GM23248 (cell line): ENCODE measurements around the gene GFRA1.

Experiments
- EZH2 ChIP-seq: fragments of 200-600 bp; sonication (generic); IDR thresholded peaks from 2 replicates; pipeline ENCODE4 v1.6.1; 2018; ENCODE audit warnings: antibody characterized with exemption, mild to moderate bottlenecking; ENCODE audit not compliant: insufficient read depth, poor library complexity, severe bottlenecking
- EZH2phosphoT487 ChIP-seq: fragments of 200-600 bp; sonication (generic); IDR thresholded peaks from 2 replicates; pipeline ENCODE4 v1.6.1; 2018; ENCODE audit warnings: antibody characterized with exemption, moderate library complexity, mild to moderate bottlenecking, low read depth; ENCODE audit not compliant: insufficient read depth

DNA sequence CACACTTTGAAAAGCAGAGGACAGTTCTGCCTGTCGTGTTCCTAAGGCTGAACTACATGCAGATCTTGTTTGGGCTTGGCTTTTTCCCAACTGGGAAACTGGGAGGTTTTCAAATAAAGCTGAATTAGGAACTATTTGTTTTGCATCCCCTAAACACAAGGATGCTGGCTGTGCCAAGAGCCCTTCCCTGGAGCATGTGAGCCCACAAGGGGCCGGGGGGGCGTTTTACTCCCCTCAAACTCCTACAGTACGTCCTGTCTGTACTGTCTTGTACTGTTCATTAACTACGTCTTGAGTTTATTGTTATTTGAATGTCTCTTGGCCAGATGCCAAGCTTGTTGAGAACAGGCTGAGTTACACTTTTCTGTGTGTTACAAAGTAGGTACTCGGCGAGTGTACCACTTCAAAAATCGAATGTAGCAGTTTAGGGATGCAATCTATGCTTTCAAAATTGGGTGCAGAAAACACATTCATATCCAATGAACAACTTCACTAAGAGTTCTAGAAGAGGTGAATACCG is 94.9 kb downstream of the GFRA1 start:
- TF ChIP-seq EZH2phosphoT487 = no peak
- TF ChIP-seq EZH2 = no peak
